Fibroblast of pulmonary artery (primary cell): Measurements from ENCODE around the gene LRRC25.

Experiments
- DNase-seq: peaks from one replicate; pipeline ENCODE4 v3.0.0-alpha.2; 2010; ENCODE audit warnings: low read depth
- H3K4me3 ChIP-seq: replicated peaks from 2 replicates; pipeline ENCODE4 v1.5.1; 2011; ENCODE audit warnings: low read depth, mild to moderate bottlenecking, control low read depth, low read length, moderate library complexity
- TF ChIP-seq, protein P1 (sequence below): IDR thresholded peaks from 2 replicates; pipeline ENCODE4 v1.5.1; 2011; ENCODE audit warnings: mild to moderate bottlenecking, control low read depth, low read length, inconsistent platforms; ENCODE audit errors: missing control alignments

LRRC25 gene

DNA sequence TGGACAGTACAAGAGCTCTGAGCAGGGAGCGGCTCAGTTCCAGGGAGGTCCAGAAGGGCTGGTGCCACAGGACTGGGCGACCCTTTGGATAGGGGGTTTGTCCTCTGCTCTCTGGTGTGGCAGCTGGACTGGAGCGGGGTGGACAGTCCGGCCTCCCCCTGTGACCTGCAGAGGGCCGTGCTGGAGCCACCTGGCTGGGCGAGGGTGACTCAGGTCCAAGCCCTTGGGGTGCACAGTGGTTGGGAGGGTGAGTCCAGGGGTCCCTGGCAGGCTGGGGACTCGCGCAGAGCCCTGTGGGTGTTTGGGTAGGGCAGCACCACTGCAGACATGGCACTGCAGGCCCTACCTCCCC lies 29.0 kb upstream of the LRRC25 start:
- no peak for DNase-seq

DNA sequence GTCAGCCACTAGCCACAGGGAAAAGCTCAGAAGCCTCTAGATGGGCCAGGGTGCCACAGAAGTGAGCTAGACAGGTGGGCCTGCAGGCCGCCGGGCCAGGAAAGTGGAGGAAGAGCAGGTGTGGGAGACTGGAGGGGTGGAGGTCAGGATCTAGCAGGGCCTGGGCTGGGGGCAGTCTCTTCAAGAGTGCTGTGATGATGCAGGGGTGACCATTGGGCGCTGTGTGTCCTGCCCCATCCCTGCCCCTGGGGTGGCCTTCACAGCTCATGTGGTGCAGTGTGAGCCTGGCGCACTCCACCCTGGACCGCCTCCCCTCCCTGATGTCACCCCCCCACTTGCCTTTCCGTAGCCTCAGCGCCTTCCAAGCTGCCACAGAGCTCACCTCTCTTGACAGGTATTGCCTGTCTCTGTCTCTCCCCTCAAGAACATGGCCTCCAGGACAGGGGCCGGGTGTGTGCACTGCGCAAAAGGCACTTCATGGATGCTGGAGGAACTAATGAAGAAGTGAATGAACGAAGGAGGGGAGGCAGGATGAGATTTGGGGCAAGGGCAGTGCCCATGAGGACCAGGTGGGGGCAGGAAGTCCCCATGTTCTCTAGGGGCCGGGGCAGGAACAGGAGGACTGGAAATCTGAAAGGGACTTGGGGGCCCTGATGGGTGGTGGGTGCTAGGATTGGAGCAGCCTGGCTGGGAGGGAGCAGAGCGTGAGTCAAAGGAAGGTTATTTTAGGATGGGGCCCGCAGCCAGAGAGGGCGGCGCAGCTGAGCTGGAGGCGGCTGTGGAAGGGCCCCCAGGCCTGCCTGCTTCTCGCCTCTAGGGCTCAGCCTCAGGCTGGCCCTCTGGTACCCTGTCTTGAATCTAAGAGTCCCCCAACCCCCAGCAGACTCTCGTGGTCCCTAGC lies 28.3 kb upstream of the LRRC25 start:
- TF ChIP-seq, protein P1, sequence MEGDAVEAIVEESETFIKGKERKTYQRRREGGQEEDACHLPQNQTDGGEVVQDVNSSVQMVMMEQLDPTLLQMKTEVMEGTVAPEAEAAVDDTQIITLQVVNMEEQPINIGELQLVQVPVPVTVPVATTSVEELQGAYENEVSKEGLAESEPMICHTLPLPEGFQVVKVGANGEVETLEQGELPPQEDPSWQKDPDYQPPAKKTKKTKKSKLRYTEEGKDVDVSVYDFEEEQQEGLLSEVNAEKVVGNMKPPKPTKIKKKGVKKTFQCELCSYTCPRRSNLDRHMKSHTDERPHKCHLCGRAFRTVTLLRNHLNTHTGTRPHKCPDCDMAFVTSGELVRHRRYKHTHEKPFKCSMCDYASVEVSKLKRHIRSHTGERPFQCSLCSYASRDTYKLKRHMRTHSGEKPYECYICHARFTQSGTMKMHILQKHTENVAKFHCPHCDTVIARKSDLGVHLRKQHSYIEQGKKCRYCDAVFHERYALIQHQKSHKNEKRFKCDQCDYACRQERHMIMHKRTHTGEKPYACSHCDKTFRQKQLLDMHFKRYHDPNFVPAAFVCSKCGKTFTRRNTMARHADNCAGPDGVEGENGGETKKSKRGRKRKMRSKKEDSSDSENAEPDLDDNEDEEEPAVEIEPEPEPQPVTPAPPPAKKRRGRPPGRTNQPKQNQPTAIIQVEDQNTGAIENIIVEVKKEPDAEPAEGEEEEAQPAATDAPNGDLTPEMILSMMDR = peak; percentile 18
- DNase-seq = peak; percentile 65
- no peak overlapping the region for H3K4me3 ChIP-seq

More for the DNA sequence above, 29.0 kb upstream of the LRRC25 start:
- H3K4me3 ChIP-seq = no peak overlapping the region
- TF ChIP-seq, protein P1 = no peak

DNA sequence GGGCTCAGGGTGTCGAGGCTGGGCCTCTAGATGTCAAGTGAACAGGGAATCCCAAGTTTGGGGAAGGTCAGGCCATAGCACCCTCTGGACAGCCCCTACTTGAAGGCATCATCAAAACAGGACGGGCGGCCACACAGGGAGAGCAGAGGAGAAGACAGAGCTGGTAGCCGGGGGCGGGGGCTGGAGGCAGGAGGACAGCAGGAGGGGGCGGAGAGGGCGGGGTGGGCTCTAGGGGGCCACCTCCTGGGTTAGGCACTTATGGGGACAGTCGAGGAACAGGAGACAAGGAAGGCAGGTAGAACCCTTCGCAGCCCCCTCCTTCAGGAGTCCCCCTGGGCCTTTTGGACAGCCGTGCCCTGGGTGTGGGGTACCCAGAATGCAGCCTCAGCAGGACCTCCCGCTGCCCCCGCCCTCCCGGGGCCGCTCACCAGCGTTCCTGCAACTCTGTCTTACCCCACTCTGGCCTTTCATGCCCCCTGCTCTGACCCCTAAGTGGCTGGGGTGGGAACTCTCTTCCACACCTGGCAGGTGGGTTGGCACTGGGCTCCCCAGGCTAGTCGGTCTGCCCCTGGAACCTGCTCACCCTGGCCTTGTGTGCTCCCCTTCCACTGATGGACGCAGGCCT lies 27.6 kb upstream of the LRRC25 start:
- no peak overlapping the region for H3K4me3 ChIP-seq
- TF ChIP-seq, protein P1 = no peak

DNA sequence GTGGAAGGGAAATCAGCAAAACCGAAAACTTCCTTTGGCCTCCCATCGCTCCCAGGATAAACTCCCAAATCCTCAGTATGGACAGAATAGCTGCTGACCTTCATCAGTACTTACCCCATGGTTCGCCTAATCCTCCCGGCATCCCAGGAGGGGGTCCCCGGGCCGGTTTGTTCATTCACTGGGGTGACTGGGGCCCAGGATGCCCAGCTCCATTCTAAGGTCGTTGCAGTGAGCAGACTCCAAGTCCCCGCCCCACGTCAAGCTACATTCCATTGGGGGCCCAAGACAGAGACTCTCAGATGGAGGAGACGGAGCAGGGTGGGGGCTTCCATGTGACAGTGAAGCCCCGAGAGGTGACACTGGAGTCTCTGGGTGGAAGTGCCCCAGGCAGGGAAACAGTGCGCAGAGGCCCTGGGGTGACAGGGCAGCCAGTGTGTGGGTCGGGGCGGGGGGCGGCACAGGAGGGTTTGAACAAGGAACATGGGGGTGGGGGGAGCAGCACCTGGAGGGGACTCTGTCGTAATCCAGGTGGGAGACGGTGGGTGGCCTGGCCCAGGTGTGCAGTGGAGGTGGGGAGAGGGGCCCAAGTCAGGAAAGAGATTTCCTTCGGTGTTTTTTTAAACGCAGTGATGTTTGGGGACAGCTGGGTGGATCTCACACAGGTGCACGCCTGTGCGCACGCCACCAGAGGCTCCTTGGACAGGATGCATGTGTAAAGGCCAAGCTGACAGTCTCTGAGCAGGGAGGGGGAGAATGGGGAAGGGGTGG lies 26.9 kb upstream of the LRRC25 start:
- TF ChIP-seq, protein P1 = no peak
- H3K4me3 ChIP-seq = no peak overlapping the region
- DNase-seq = no peak

More for the DNA sequence above, 27.6 kb upstream of the LRRC25 start:
- no peak for DNase-seq

DNA sequence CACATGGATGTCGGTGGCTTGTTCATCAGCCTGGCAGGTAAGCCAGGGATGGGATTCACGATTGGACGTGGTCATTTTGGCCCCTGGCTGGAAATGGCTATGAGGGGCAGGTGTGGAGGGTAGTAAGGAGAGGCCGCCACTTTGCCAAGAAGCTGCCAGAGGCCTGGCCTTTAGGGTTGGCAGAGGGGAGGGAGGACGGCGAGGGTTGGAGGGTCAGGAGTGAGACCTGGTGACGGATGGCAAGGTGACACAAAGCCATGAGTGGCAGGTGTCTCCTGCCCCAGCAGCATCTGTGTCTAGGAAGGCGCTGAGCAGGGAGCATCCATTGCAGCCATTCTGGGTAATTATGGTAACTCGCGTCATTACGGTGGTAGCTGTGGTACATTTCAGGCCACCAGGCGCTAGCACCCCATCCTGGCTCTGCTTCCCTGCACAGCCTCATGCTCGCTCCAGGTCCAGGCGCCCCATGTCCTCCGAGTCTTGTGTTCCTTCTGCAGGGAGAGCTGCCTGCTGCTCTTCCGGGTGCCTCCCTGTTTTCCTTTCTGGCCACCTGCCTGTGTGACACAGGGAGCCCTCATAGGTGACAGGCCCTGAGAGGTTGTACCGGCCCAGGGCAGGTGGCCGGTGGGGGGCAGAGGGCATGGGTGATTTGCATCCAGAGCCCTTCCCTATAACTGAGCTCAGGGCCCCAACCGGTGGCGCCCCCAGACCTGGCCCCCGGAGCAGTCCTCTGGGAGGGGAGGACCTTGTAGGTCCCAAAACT lies 26.0 kb upstream of the LRRC25 start:
- DNase-seq = no peak
- TF ChIP-seq, protein P1 = no peak
- H3K4me3 ChIP-seq = no peak overlapping the region

DNA sequence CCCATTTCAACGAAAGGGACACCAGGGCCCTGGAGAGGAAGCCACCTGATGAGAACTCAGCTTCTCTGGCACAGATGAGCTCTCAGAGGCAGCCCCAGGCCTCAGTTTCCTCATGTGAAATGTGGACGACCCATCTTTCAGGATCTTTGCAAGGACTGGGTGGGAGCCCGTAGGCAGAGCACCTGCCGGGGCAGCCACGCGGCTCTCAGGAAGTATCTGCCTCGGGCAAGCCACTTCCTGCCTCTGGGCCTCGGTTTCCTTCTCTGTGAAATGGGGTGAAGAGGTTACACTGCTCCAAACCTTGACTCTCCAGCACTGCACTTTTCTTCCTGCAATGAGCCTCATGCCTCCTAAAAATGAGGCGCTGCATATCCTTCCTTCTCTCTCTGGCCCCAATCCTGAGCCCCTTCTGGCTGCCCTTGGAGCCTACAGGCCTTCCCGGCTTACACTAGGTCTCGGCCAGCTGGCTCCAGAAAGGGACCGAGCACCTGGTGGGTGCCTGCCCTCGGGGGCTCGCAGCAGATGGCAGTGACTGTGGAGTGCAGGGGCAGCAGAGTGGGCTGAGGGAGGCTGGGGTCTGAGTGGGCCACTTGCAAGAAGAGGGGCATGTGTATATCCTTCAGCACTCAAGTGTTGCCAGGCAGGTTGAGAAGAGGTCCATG lies 25.2 kb upstream of the LRRC25 start:
- TF ChIP-seq, protein P1 = no peak
- no peak overlapping the region for H3K4me3 ChIP-seq
- DNase-seq = no peak
